NCI-H2107 (cell line): ENCODE results near the gene ITGA3.

Experiments
- DNase-seq: peaks from one replicate; lab custom pipeline; 2025; lab: John Stamatoyannopoulos, UW

The ITGA3 gene

DNA sequence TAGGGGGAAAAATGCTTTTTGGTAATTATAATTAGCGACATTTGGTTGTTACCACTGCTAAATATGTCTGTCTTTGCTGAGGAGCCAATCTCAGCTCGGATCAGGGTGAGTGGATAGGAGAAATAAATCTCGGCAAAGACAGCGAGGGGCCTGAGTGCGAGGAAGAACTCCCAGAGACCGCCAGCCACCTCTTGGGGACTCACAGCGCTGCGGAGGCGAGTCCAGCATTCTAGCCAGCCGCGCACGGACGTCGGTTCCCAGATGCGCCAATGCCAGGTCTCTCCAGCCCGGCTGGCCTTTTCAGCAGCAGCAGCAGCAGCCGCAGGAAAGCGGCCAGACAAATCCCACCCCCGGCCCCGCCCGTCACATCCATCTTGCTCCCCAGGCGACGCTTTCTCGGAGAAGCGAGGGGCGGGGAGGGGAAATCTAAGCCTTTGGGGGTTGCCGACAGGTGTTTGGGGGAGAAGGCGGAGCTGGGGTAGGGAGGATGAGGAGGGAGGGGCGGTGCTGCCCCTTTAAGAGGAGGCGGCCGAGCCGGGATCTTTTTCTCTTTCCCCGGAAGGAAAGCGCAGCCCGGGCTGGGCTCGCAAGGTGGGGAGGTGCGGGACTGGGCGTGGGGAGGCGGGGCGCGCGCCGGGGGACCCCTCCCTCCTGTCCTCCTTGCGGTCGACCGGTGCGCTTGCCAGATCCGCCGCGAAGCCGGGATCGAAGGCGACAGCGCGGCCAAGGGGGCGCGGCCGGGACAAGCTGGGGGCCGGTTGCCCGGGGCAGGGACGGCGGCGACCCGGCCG lies at the start of gene ITGA3:
TSS of gene ITGA3 (plus strand) at position 685 of the 791 bp plus-strand sequence. CDS start 330 bp downstream, outside the sequence.
- peak; percentile 91 for DNase-seq

DNA sequence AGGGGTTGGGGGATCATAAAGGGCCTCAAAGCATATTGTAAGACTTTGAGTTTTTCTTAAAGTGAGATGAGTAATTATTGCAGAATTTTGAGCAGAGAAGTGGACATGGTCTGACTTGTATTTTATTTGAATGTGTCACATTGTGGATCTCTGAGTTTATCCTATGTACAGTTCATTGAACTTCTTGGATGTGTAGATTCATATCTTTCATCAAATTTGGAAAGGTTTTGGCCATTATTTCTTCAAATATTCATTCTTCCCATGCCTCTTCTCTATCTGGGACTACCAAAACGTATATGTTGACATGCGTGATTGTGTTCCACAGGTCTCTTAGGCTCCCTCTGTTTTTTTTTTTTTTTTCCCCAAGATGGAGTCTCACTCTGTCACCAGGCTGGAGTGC lies 46.6 kb upstream of the ITGA3 start:
- DNase-seq: no peak

DNA sequence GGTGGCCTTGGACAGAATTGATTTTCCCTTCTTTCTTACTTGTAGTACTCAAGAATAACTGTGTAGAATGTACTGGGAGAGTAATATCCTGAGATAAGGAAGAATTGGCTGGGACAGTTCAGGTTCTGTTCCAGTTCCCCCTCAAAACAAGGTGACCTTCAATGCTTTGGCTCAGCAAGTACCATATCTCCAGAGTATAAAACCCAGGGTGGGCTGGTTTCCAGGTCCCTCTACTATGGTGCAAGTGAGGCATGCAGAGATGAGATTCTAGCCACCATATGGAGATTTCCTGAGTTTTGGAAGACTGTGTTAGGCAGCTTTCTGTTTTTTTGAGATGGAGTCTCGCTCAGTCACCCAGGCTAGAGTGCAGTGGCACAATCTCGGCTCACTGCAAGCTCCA lies 42.8 kb upstream of the ITGA3 start:
- no peak for DNase-seq

DNA sequence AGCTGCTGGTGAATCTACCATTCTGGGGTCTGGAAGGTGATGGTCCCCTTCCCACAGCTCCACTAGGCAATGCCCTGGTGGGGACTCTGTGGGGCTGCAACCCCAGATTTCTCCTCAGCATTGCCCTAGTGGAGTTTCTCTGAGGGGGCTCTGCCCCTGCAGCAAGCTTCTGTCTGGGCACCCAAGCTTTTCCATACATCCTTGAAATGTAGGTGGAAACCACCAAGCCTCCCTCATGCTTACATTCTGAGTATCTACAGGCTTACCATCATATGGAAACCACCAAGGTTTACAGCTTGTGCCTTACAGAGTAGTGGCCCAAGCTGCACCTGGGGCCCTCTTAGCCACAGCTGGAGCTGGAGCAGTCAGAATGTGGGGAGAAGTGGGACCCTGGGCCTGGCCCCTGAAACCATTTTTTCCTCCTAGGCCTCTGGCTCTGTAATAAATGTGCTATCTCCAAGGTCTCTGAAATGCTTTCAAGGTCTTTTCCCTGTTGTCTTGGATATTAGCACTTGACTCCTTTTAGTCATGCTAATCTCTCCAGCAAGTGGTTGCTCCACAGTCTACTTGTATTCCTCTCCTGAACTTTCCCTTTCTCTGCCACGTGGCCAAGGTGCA lies 41.3 kb upstream of the ITGA3 start:
- no peak for DNase-seq

GRCh38 chr17:50015146-50015545 lies 40.8 kb upstream of the ITGA3 start:
- no peak for DNase-seq

GRCh38 chr17:50018909-50019308 lies 37.0 kb upstream of the ITGA3 start:
- DNase-seq: no peak

GRCh38 chr17:50020841-50021599 lies 34.9 kb upstream of the ITGA3 start:
- no peak for DNase-seq

GRCh38 chr17:50021681-50022370 lies 34.1 kb upstream of the ITGA3 start:
- no peak for DNase-seq

- no peak for DNase-seq
Observed at GRCh38 chr17:50022463-50023130, 33.3 kb upstream of the ITGA3 start.

DNA sequence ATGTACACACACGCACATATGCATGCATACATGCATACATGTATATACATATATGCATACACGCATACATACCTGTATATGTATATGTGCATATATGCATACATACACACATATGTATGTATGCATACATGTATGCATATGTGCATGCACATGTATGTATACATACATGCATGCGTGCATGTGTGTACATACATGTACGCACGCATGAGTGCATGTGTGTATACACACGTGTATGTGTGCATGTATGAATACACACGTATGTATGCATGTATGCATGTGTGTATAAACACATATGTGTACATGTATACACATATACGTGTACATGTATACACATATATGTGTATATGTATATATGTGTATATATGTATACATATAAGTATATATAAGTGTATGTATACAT lies 32.4 kb upstream of the ITGA3 start:
- DNase-seq: no peak

GRCh38 chr17:50024808-50025207 lies 31.1 kb upstream of the ITGA3 start:
- no peak for DNase-seq

DNA sequence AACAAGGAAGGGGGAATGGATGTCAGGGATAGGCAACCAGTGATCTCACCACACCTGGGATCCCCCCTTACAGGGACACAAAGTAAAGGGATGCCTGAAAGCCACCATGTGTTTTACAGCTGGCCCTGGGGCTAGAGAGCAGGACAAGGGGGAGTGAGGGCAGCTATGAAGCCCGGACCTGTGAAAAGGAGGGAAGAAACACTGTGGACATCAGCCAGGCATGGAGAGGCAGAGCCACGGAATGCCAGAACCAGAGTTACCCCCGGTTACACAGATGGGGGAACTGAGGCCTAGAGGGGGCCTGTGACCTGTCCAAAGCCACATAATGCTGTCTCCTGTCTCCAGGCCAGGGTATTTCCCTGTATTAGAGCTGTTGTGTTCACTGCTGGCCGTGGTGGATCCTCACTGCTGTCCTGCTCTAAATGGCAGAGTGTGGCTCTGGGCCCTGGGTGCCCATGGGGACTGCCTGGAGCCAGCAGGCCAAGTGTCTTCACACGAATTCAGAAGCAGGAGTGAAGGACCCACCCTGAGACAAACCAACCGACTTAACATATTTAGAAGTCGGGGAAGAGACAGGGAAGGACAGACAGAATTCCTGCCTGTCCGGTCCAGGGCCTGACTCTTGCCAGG lies 29.7 kb upstream of the ITGA3 start:
- no peak for DNase-seq

GRCh38 chr17:50026837-50027171 lies 29.1 kb upstream of the ITGA3 start:
- DNase-seq: peak; percentile 46

DNA sequence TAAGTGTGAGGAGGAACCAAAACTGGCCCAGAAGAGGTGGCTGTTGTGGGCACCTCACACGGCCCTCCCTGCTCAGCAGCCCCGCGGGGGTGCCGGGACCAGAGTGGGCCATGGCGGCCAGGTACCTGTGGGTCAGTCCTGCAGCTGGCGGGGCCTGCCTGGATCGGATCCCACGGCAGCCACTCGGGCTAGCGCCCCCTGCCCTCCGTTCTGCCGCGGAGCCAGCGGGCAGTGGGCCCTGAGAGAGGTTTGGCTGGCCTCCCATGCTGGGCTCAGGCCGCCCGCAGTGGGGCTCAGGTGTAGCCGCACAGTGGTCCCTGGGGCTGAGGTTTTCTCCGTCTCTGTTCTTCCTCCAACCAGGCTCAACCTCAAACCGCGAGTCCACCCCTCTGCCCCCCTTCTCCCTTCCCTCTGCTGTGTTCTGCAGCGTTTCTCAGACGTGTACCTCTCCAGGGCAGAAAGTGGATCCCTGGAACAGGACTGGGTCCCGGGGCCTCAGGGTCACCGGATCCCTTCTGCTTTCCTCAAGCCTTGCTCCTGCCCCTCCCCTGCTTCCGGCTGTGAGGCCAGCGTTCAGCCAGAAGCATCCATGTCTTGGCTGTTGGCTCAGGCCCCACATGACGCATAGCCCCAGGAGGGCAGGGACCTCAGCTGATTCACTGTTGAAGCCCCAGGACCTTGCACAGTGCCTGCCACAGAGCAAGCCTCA lies 28.6 kb upstream of the ITGA3 start:
- DNase-seq: no peak

GRCh38 chr17:50027881-50028735 lies 27.8 kb upstream of the ITGA3 start:
- no peak for DNase-seq

GRCh38 chr17:50028736-50029120 lies 27.2 kb upstream of the ITGA3 start:
- no peak for DNase-seq

DNA sequence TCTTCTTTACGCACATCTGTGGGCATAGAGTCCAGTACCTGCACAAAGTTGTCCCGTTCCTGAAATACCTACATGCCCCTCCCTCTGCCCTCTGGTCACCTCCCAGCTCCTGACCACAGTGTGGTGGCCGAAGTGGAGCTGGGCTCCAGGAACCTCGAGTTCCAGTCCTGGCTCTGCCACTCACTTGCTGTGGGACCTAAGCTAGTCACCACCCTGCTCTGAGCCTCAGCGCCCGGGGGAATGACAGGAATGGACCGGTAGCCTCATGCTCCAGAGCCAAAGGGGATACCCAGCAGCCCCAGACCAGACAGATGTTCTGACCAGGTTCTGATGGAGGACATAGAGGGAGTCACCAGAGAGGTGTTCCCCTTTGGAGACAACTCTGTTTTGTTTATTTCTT lies 26.7 kb upstream of the ITGA3 start:
- DNase-seq: no peak

GRCh38 chr17:50033316-50033715 lies 22.6 kb upstream of the ITGA3 start:
- no peak for DNase-seq

DNA sequence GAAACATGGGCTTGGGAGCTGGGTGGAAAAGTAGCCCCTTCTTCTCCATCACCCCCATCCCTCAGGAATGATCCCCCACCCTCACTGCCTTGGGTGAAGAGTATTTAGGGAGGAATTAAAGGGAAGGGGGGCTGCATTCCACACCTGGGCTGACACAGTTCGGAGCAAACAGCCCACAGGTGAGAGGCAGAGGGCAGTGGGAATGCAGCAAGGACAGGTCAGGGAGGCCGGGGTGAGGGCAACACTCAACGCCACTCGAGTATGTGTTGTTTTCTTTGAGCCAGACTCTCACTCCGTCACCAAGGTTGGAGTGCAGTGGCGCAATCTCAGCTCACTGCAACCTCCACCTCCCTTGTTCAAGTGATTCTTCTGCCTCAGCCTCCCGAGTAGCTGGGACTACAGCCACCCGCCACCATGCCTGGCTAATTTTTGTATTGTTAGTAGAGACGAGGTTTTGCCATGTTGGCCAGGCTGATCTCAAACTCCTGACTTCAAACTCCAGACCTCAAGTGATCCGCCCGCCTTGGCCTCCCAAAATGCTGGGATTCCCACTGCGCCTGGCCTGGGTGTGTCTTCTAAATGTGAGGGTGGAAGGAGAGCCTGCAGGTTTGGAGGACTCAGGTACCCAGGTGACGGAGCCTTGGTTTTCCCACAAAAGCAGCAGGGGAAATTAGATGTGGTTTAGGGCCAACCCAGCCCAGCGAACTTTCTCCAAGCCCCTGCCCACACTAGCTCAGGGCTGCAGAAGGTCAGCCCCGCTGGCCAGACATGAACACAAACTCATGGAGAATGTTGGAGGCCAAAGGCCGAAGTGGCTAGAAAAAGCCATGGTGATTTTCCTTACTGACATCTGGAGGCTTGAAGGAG lies 21.2 kb upstream of the ITGA3 start:
- no peak for DNase-seq
